GM23338 (cell line): ENCODE results near the gene YIPF2. TPM values are rescaled to one million over a fixed set of nuclear protein-coding genes. Genes with fewer than 3 reads are reported as not detected.

ENCODE experiments used
- ATAC-seq: fragments of 200-7000 bp; cut with Tn5 transposase; 3 replicates; pipeline ENCODE4 v1.9.1; 2020
- DNase-seq: peaks from one replicate; pipeline ENCODE4 v3.0.0-alpha.2; 2015; ENCODE audit warnings: low spot score
- H2AFZ ChIP-seq: fragments of 200-600 bp; sonication (generic); 2 replicates; pipeline ENCODE4 v1.8.0; 2016; ENCODE audit warnings: antibody characterized with exemption, mild to moderate bottlenecking, moderate library complexity
- H3F3A ChIP-seq: fragments of 200-600 bp; sonication (generic); replicated peaks from 2 replicates; pipeline ENCODE4 v1.8.0; 2017; ENCODE audit warnings: antibody characterized with exemption, mixed run types, low read depth
- H3K27ac ChIP-seq: fragments of 200-600 bp; sonication (generic); 2 replicates; pipeline ENCODE4 v1.6.1; 2016; ENCODE audit warnings: low read depth
- H3K27me3 ChIP-seq: fragments of 200-600 bp; sonication (generic); 2 replicates; pipeline ENCODE4 v1.8.0; 2016; ENCODE audit warnings: mild to moderate bottlenecking, mixed run types, moderate library complexity; ENCODE audit not compliant: insufficient read depth
- H3K36me3 ChIP-seq: fragments of 200-600 bp; sonication (generic); 2 replicates; pipeline ENCODE4 v1.8.0; 2016; ENCODE audit warnings: mild to moderate bottlenecking; ENCODE audit not compliant: insufficient read depth
- H3K4me1 ChIP-seq: fragments of 200-600 bp; sonication (generic); 2 replicates; pipeline ENCODE4 v1.8.0; 2016; ENCODE audit warnings: mild to moderate bottlenecking, moderate library complexity; ENCODE audit not compliant: insufficient read depth
- H3K4me2 ChIP-seq: fragments of 200-600 bp; sonication (generic); 2 replicates; pipeline ENCODE4 v1.7.1; 2017; ENCODE audit warnings: mixed run types
- H3K4me3 ChIP-seq: fragments of 200-600 bp; sonication (generic); 2 replicates; pipeline ENCODE4 v1.6.1; 2016; ENCODE audit warnings: mixed run types
- H3K79me2 ChIP-seq: fragments of 200-600 bp; sonication (generic); replicated peaks from 2 replicates; pipeline ENCODE4 v1.8.0; 2017; ENCODE audit warnings: mild to moderate bottlenecking; ENCODE audit not compliant: insufficient read depth
- H3K9me2 ChIP-seq: fragments of 200-600 bp; sonication (generic); 2 replicates; pipeline ENCODE4 v1.8.0; 2017; ENCODE audit not compliant: insufficient read depth
- H4K20me1 ChIP-seq: fragments of 200-600 bp; sonication (generic); replicated peaks from 2 replicates; pipeline ENCODE4 v1.8.0; 2017; ENCODE audit warnings: mild to moderate bottlenecking; ENCODE audit not compliant: insufficient read depth
- H3K27ac Mint-ChIP-seq: 2 replicates; pipeline ENCODE4 v1.8.0; 2020; ENCODE audit warnings: inconsistent platforms, mild to moderate bottlenecking, moderate library complexity, mixed read lengths
- H3K27me3 Mint-ChIP-seq: 3 replicates; pipeline ENCODE4 v1.8.0; 2022; ENCODE audit warnings: low read depth, mild to moderate bottlenecking, moderate library complexity, mixed read lengths, inconsistent platforms; ENCODE audit not compliant: insufficient read depth, poor library complexity
- H3K36me3 Mint-ChIP-seq: 3 replicates; pipeline ENCODE4 v1.8.0; 2021; ENCODE audit warnings: low read depth, mild to moderate bottlenecking, inconsistent platforms, moderate library complexity, mixed read lengths
- H3K4me1 Mint-ChIP-seq: 3 replicates; pipeline ENCODE4 v1.8.0; 2020; ENCODE audit warnings: mild to moderate bottlenecking, inconsistent platforms, mixed read lengths
- H3K4me3 Mint-ChIP-seq: 3 replicates; pipeline ENCODE4 v1.8.0; 2021; ENCODE audit warnings: moderate library complexity, mild to moderate bottlenecking, inconsistent platforms, mixed read lengths
- H3K9me3 Mint-ChIP-seq: 3 replicates; pipeline ENCODE4 v1.8.0; 2020; ENCODE audit warnings: moderate library complexity, mild to moderate bottlenecking, inconsistent platforms, mixed read lengths
- CREB1 ChIP-seq: fragments of 250-450 bp; sonication (Bioruptor Pico); IDR thresholded peaks from 2 replicates; pipeline ENCODE4 v1.5.0; 2020; ENCODE audit warnings: low read depth, mild to moderate bottlenecking, moderate library complexity
- CTCF ChIP-seq, 2 experiments: fragments of 200-600 bp in 1 of 2; sonication (generic) in 1 of 2; conservative IDR thresholded peaks; 2 replicates each; pipeline versions ENCODE4 v1.5.1 to v1.6.1; 2016 to 2017; ENCODE audit warnings: antibody characterized with exemption in 2 of 2, low read depth in 2 of 2, mild to moderate bottlenecking in 2 of 2, moderate library complexity in 1 of 2
- ETS1 ChIP-seq: IDR thresholded peaks from 2 replicates; pipeline ENCODE4 v1.6.1; 2016; ENCODE audit warnings: antibody characterized with exemption
- EZH2 ChIP-seq: fragments of 200-600 bp; sonication (generic); IDR thresholded peaks from one replicate; pipeline ENCODE4 v1.8.0; 2017; ENCODE audit warnings: antibody characterized with exemption, mild to moderate bottlenecking, low read depth; ENCODE audit not compliant: unreplicated experiment
- EZH2phosphoT487 ChIP-seq: fragments of 200-600 bp; sonication (generic); IDR thresholded peaks from one replicate; pipeline ENCODE4 v1.8.1; 2018; ENCODE audit warnings: antibody characterized with exemption; ENCODE audit not compliant: unreplicated experiment
- JUNB ChIP-seq: IDR thresholded peaks from one replicate; pipeline ENCODE4 v1.6.1; 2016; ENCODE audit warnings: antibody characterized with exemption; ENCODE audit not compliant: unreplicated experiment
- NANOG ChIP-seq: IDR thresholded peaks from 2 replicates; pipeline ENCODE4 v1.6.1; 2016; ENCODE audit warnings: antibody characterized with exemption, borderline replicate concordance
- POLR2AphosphoS5 ChIP-seq: IDR thresholded peaks from 2 replicates; pipeline ENCODE4 v1.6.1; 2016; ENCODE audit warnings: antibody characterized with exemption, low read depth
- REST ChIP-seq: IDR thresholded peaks from one replicate; pipeline ENCODE4 v1.6.1; 2018; ENCODE audit warnings: antibody characterized with exemption; ENCODE audit not compliant: unreplicated experiment
- ZNF114 ChIP-seq: fragments of 250-450 bp; sonication (Bioruptor Pico); IDR thresholded peaks from 2 replicates; pipeline ENCODE4 v1.5.0; 2020; ENCODE audit warnings: mild to moderate bottlenecking, moderate library complexity
- ZNF462 ChIP-seq: fragments of 250-450 bp; sonication (Bioruptor Pico); IDR thresholded peaks from 2 replicates; pipeline ENCODE4 v1.5.0; 2020; ENCODE audit warnings: mild to moderate bottlenecking, moderate library complexity
- polyA plus RNA-seq: library from polyadenylated mRNA; unstranded; fragments of >200 nt; fragmentation: Nextera tagmentation; extraction: Ambion mirVana; gene quantifications from 2 replicates; pipeline ENCODE4 v1.2.1, GENCODE V29; 2016
- total RNA-seq: library from RNA; depleted of rRNA; stranded (reverse); fragments of >200 nt; shearing (Covaris generic); gene quantifications from 2 replicates; pipeline ENCODE4 v1.2.3, GENCODE V29; 2014

The YIPF2 gene
- total and polyA plus RNA-seq, 2 experiments from 2014 or later: 36.3 to 63.7 TPM

DNA sequence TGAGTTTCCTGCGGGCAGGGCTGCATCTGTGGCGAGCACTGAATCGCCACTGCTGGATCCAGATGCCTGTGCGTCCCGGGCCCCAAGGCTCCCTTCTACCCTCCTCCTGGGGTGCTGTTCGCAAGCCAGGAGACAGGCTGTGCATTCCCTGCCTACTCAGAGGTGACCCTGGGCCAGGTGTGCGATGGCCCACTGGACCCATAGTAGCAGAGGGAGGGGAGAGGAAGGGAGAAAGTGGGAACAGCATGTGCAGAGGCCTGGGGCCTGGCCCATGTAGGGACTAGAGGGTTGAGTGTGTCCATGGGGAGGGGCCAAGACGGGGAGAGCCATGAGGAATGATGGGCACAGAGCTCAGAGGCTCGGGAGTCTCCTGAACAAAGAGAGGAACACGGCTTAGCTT, 29.8 kb downstream of the YIPF2 start (continued):
- no peak for TF ChIP-seq CTCF (conservative IDR thresholded peaks at IDR 0.05; ENCODE audit: low read depth in 2 of 2)
- no peak for TF ChIP-seq EZH2phosphoT487
- no peak for TF ChIP-seq ZNF114 (CRISPR knock-in tag)

DNA sequence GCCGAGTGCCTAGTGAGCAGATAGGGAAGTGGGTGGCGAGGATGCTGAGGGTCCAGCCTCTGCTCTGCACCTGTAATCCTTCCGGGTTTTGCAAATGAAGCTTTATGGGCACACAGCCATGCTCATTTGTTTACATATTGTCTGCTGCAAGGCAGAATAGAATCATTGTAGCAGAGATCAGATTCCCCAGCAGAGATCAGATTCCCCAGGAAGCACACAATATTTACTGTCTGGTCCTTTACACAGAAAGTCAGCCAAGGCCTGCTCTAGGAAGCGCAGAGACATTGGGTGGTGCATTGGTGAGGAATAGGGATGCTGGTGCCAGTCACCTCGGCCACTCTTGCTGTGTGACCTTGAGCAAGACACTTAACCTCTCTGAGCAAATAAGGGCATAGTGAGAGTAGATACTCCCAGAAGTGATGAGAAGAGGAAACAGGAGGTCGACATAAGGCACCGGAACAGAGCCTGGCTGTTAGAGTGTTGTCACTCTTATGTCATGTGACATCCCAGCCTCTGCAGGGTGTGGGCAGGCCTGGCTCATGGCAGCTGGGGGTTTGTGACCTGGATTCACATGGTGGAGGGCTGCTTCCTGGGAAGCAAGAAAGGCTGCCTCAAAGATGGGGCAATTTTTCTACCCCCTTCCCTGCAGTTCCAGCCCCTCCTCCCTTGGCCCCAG, 31.4 kb downstream of the YIPF2 start:
- Mint-ChIP-seq H3K4me1 (peaks cover 36% of the 10 kb centered on the region), H3K4me3 (no peak overlapping the region), H3K9me3 (no peaks in the 10 kb centered on the region), H3K27ac (no peak overlapping the region), H3K27me3 (peaks cover 15% of the 10 kb centered on the region), H3K36me3 (peaks cover 5% of the 10 kb centered on the region; the same call in 1 of the 3 replicates)
- no peak overlapping the region for H2AFZ ChIP-seq
- H3K36me3 ChIP-seq: no peaks in the 10 kb centered on the region
- no peak overlapping the region for H3K4me2 ChIP-seq
- H4K20me1 ChIP-seq: peaks cover 8% of the 10 kb centered on the region
- H3K4me3 ChIP-seq: no peak overlapping the region
- DNase-seq (no peak), ATAC-seq (no peak)
- no peaks in the 10 kb centered on the region for H3K9me2 ChIP-seq
- H3K4me1 ChIP-seq: peaks cover 35% of the 10 kb centered on the region
- peak overlapping the region; percentile 86; the same call in 1 of the 2 replicates for H3K27ac ChIP-seq
- peaks cover 84% of the 10 kb centered on the region for H3K79me2 ChIP-seq
- no peaks in the 10 kb centered on the region for H3K27me3 ChIP-seq
- peaks cover 15% of the 10 kb centered on the region; the same call in 1 of the 2 replicates for H3F3A ChIP-seq
- TF ChIP-seq ZNF462: no peak
- no peak for TF ChIP-seq EZH2
- no peak for TF ChIP-seq REST
- TF ChIP-seq NANOG: no peak
- TF ChIP-seq ETS1: no peak
- TF ChIP-seq ZNF114 (CRISPR knock-in tag): no peak
- TF ChIP-seq POLR2AphosphoS5: no peak
- no peak for TF ChIP-seq JUNB
- TF ChIP-seq CREB1 (CRISPR knock-in tag): no peak
